ENCODE results near the gene DRP2. TPM values are rescaled to one million over a fixed set of nuclear protein-coding genes. Genes with fewer than 3 reads are reported as not detected.

The DRP2 gene
- total and polyA plus RNA-seq, 2 of the 4 experiments (the other 2 are of a cell fraction) = 7.0 to 7.9 TPM

GRCh38 chrX:101262590-101262989 lies 43.0 kb downstream of the DRP2 start:
- DNase-seq = no peak
- H3K36me3 ChIP-seq (ENCODE audit: control insufficient read depth, insufficient read depth, low read length) = no peaks in the 10 kb centered on the region
- no peak overlapping the region for H3K14ac ChIP-seq (replicated peaks; ENCODE audit: low read depth, low read length)
- no peak overlapping the region for H2AFZ ChIP-seq (replicated peaks; ENCODE audit: low read length, poor library complexity)
- H2BK15ac ChIP-seq (ENCODE audit: low read depth, low read length) = no peak overlapping the region
- no peak overlapping the region for H4K91ac ChIP-seq (ENCODE audit: insufficient read depth, low read depth, low read length)
- no peak overlapping the region for H3K9ac ChIP-seq (ENCODE audit: low read depth, low read length)
- POLR2A ChIA-PET (ENCODE audit: unreplicated experiment) = no interaction called here
- H3K4me3 ChIP-seq (ENCODE audit: insufficient read depth, low read depth, low read length) = no peak overlapping the region
- ATAC-seq (ENCODE audit: low read depth) = no peak
- H2BK5ac ChIP-seq (ENCODE audit: low read depth, low read length, poor library complexity, severe bottlenecking) = no peak overlapping the region
- no peak overlapping the region for H3K4me2 ChIP-seq (ENCODE audit: low read depth, low read length)
- H3K27me3 ChIP-seq (ENCODE audit: control insufficient read depth, insufficient read depth, low read length) = peaks cover 7% of the 10 kb centered on the region; the same call in 1 of the 2 replicates
- no peak overlapping the region for H4K5ac ChIP-seq (ENCODE audit: low read depth, low read length)
- no peak overlapping the region for H3K27ac ChIP-seq (ENCODE audit: insufficient read depth, low read length)
- TF ChIP-seq CTCF (conservative IDR thresholded peaks at IDR 0.05; ENCODE audit: low read depth, low read length) = no peak
- no peak for TF ChIP-seq CHD1 (IDR thresholded peaks at IDR 0.05; ENCODE audit: low read depth, low read length)
- TF ChIP-seq POLR2A (IDR thresholded peaks at IDR 0.05; ENCODE audit: low read depth, low read length) = no peak
- TF ChIP-seq MXI1 (IDR thresholded peaks at IDR 0.05; ENCODE audit: borderline replicate concordance, low read depth, low read length) = no peak
- no peak for TF ChIP-seq SMC3 (IDR thresholded peaks at IDR 0.05; ENCODE audit: low read depth, low read length)
- TF ChIP-seq ELK1 (IDR thresholded peaks at IDR 0.05; ENCODE audit: borderline replicate concordance, low read depth, low read length) = no peak
- no peak for TF ChIP-seq MAZ (IDR thresholded peaks at IDR 0.05; ENCODE audit: borderline replicate concordance, low read depth, low read length)
- no peak for TF ChIP-seq RCOR1 (IDR thresholded peaks at IDR 0.05; ENCODE audit: insufficient replicate concordance, low read length)
- no peak for TF ChIP-seq BHLHE40 (IDR thresholded peaks at IDR 0.05; ENCODE audit: low read depth, low read length)
- no peak for TF ChIP-seq FOS (IDR thresholded peaks at IDR 0.05; ENCODE audit: low read depth, low read length)
- no peak for TF ChIP-seq NFE2L2 (IDR thresholded peaks at IDR 0.05; ENCODE audit: low read depth, low read length)
- no peak overlapping the region for H2AK9ac ChIP-seq (replicated peaks; ENCODE audit: low read depth, low read length, poor library complexity)
- H3K23ac ChIP-seq (ENCODE audit: low read depth, low read length) = no peak overlapping the region
- dilution Hi-C loops (cut with HindIII; ENCODE audit: low sequenced_read_pairs, unreplicated experiment) (no loop called here), intact Hi-C loops (cut with micrococcal nuclease) (no loop called here), in situ Hi-C loops (cut with MboI; ENCODE audit: low sequenced_read_pairs) (no loop called here)
- no peaks in the 10 kb centered on the region for H3K79me1 ChIP-seq (ENCODE audit: low read depth in 1 of 2, low read length in 2 of 2)
- no peak overlapping the region for H4K8ac ChIP-seq (ENCODE audit: low read depth in 2 of 2, low read length in 2 of 2)
- peaks cover 4% of the 10 kb centered on the region; the same call in 1 of the 2 replicates for H3K9me1 ChIP-seq (ENCODE audit: insufficient read depth, low read length)
- peaks cover 7% of the 10 kb centered on the region for H3K4me1 ChIP-seq (ENCODE audit: control insufficient read depth, insufficient read depth, low read length)
- H2BK120ac ChIP-seq (ENCODE audit: low read depth, low read length) = no peak overlapping the region
- no peak overlapping the region for H2AK5ac ChIP-seq (ENCODE audit: low read depth, low read length)
- H3K9me3 ChIP-seq (ENCODE audit: control insufficient read depth, insufficient read depth, low read length) = no peaks in the 10 kb centered on the region
- no CpG with 5 or more reads among the region's 4 CpGs for WGBS, 2 experiments (ENCODE audit: extremely low coverage in 2 of 2, insufficient read length in 1 of 2)
- H3K56ac ChIP-seq (ENCODE audit: extremely low read depth, insufficient read depth, low read length) = no peak overlapping the region
- H3K18ac ChIP-seq (ENCODE audit: low read depth, low read length) = no peak overlapping the region
- no TSS peak for BruUV-seq (replicated peaks)
- no peak overlapping the region for H2BK20ac ChIP-seq (ENCODE audit: low read depth, low read length)
- CTCF ChIA-PET = no interaction called here
- no peaks in the 10 kb centered on the region for H4K20me1 ChIP-seq (ENCODE audit: insufficient read depth, low read length)
- no peak overlapping the region for H3K4ac ChIP-seq (ENCODE audit: low read depth, low read length)

Data from IMR-90 (cell line).